ENCODE measurements around the gene DUSP7.

The DUSP7 gene

GRCh38 chr3:52092891-52093290, 36.5 kb upstream of the DUSP7 start:
- Histone ChIP-seq H3K4me3 (ENCODE audit: low read depth in 1 of 2, low read length in 2 of 2) (no peak overlapping the region), H3K4me1 (ENCODE audit: control insufficient read depth in 1 of 2, insufficient read depth in 2 of 2, low read length in 2 of 2) (peaks cover 0 to 5% of the 10 kb centered on the region in 2 donors), H3K27ac (ENCODE audit: low read depth, low read length) (no peak overlapping the region), H3K36me3 (ENCODE audit: control insufficient read depth in 1 of 2, insufficient read depth in 2 of 2, low read length in 2 of 2) (peaks cover 0 to 6% of the 10 kb centered on the region in 2 donors), H3K27me3 (ENCODE audit: control insufficient read depth in 1 of 2, insufficient read depth in 2 of 2, low read length in 2 of 2) (no peaks in the 10 kb centered on the region), H3K9me3 (ENCODE audit: control insufficient read depth in 1 of 2, low read length in 2 of 2) (no peaks in the 10 kb centered on the region), H3K9ac (ENCODE audit: low read depth in 1 of 2, low read length in 2 of 2) (no peak overlapping the region)

GRCh38 chr3:52092271-52092660, 35.9 kb upstream of the DUSP7 start:
- Histone ChIP-seq H3K4me3 (ENCODE audit: low read depth in 1 of 2, low read length in 2 of 2) (no peak overlapping the region), H3K27ac (ENCODE audit: low read depth, low read length) (no peak overlapping the region), H3K9me3 (ENCODE audit: control insufficient read depth in 1 of 2, low read length in 2 of 2) (no peaks in the 10 kb centered on the region), H3K36me3 (ENCODE audit: control insufficient read depth in 1 of 2, insufficient read depth in 2 of 2, low read length in 2 of 2) (peaks cover 0 to 6% of the 10 kb centered on the region in 2 donors), H3K27me3 (ENCODE audit: control insufficient read depth in 1 of 2, insufficient read depth in 2 of 2, low read length in 2 of 2) (no peaks in the 10 kb centered on the region), H3K9ac (ENCODE audit: low read depth in 1 of 2, low read length in 2 of 2) (no peak overlapping the region), H3K4me1 (ENCODE audit: control insufficient read depth in 1 of 2, insufficient read depth in 2 of 2, low read length in 2 of 2) (peaks cover 0 to 5% of the 10 kb centered on the region in 2 donors)

- Histone ChIP-seq H3K4me1 (ENCODE audit: control insufficient read depth in 1 of 2, insufficient read depth in 2 of 2, low read length in 2 of 2) (peaks cover 0 to 5% of the 10 kb centered on the region in 2 donors), H3K27me3 (ENCODE audit: control insufficient read depth in 1 of 2, insufficient read depth in 2 of 2, low read length in 2 of 2) (no peaks in the 10 kb centered on the region), H3K4me3 (ENCODE audit: low read depth in 1 of 2, low read length in 2 of 2) (no peak overlapping the region), H3K9ac (ENCODE audit: low read depth in 1 of 2, low read length in 2 of 2) (no peak overlapping the region), H3K36me3 (ENCODE audit: control insufficient read depth in 1 of 2, insufficient read depth in 2 of 2, low read length in 2 of 2) (peaks cover 0 to under 1% of the 10 kb centered on the region in 2 donors), H3K27ac (ENCODE audit: low read depth, low read length) (no peak overlapping the region), H3K9me3 (ENCODE audit: control insufficient read depth in 1 of 2, low read length in 2 of 2) (no peaks in the 10 kb centered on the region)
Observed at GRCh38 chr3:52091586-52092270, 35.4 kb upstream of the DUSP7 start.

- Histone ChIP-seq H3K4me1 (ENCODE audit: control insufficient read depth in 1 of 2, insufficient read depth in 2 of 2, low read length in 2 of 2) (peaks cover 0 to 5% of the 10 kb centered on the region in 2 donors), H3K9ac (ENCODE audit: low read depth in 1 of 2, low read length in 2 of 2) (no peak overlapping the region), H3K36me3 (ENCODE audit: control insufficient read depth in 1 of 2, insufficient read depth in 2 of 2, low read length in 2 of 2) (no peaks in the 10 kb centered on the region), H3K4me3 (ENCODE audit: low read depth in 1 of 2, low read length in 2 of 2) (no peak overlapping the region), H3K9me3 (ENCODE audit: control insufficient read depth in 1 of 2, low read length in 2 of 2) (no peaks in the 10 kb centered on the region), H3K27ac (ENCODE audit: low read depth, low read length) (no peak overlapping the region), H3K27me3 (ENCODE audit: control insufficient read depth in 1 of 2, insufficient read depth in 2 of 2, low read length in 2 of 2) (no peaks in the 10 kb centered on the region)
Observed at GRCh38 chr3:52090933-52091468, 34.6 kb upstream of the DUSP7 start.

- Histone ChIP-seq H3K4me1 (ENCODE audit: control insufficient read depth in 1 of 2, insufficient read depth in 2 of 2, low read length in 2 of 2) (peaks cover 0 to 5% of the 10 kb centered on the region in 2 donors), H3K36me3 (ENCODE audit: control insufficient read depth in 1 of 2, insufficient read depth in 2 of 2, low read length in 2 of 2) (no peaks in the 10 kb centered on the region), H3K9ac (ENCODE audit: low read depth in 1 of 2, low read length in 2 of 2) (no peak overlapping the region), H3K4me3 (ENCODE audit: low read depth in 1 of 2, low read length in 2 of 2) (no peak overlapping the region), H3K27ac (ENCODE audit: low read depth, low read length) (no peak overlapping the region), H3K9me3 (ENCODE audit: control insufficient read depth in 1 of 2, low read length in 2 of 2) (no peaks in the 10 kb centered on the region), H3K27me3 (ENCODE audit: control insufficient read depth in 1 of 2, insufficient read depth in 2 of 2, low read length in 2 of 2) (no peaks in the 10 kb centered on the region)
Observed at GRCh38 chr3:52090131-52090932, 34.0 kb upstream of the DUSP7 start.

GRCh38 chr3:52089691-52090090, 33.3 kb upstream of the DUSP7 start:
- Histone ChIP-seq H3K4me1 (ENCODE audit: control insufficient read depth in 1 of 2, insufficient read depth in 2 of 2, low read length in 2 of 2) (peaks cover 0 to 5% of the 10 kb centered on the region in 2 donors), H3K9ac (ENCODE audit: low read depth in 1 of 2, low read length in 2 of 2) (no peak overlapping the region), H3K27me3 (ENCODE audit: control insufficient read depth in 1 of 2, insufficient read depth in 2 of 2, low read length in 2 of 2) (no peaks in the 10 kb centered on the region), H3K9me3 (ENCODE audit: control insufficient read depth in 1 of 2, low read length in 2 of 2) (no peaks in the 10 kb centered on the region), H3K4me3 (ENCODE audit: low read depth in 1 of 2, low read length in 2 of 2) (no peak overlapping the region), H3K36me3 (ENCODE audit: control insufficient read depth in 1 of 2, insufficient read depth in 2 of 2, low read length in 2 of 2) (no peaks in the 10 kb centered on the region), H3K27ac (ENCODE audit: low read depth, low read length) (no peak overlapping the region)

- Histone ChIP-seq H3K9ac (ENCODE audit: low read depth in 1 of 2, low read length in 2 of 2) (no peak overlapping the region), H3K4me1 (ENCODE audit: control insufficient read depth in 1 of 2, insufficient read depth in 2 of 2, low read length in 2 of 2) (peaks cover 0 to 5% of the 10 kb centered on the region in 2 donors), H3K36me3 (ENCODE audit: control insufficient read depth in 1 of 2, insufficient read depth in 2 of 2, low read length in 2 of 2) (peaks cover 0 to 3% of the 10 kb centered on the region in 2 donors), H3K27ac (ENCODE audit: low read depth, low read length) (no peak overlapping the region), H3K4me3 (ENCODE audit: low read depth in 1 of 2, low read length in 2 of 2) (no peak overlapping the region), H3K9me3 (ENCODE audit: control insufficient read depth in 1 of 2, low read length in 2 of 2) (no peaks in the 10 kb centered on the region), H3K27me3 (ENCODE audit: control insufficient read depth in 1 of 2, insufficient read depth in 2 of 2, low read length in 2 of 2) (no peaks in the 10 kb centered on the region)
Observed at GRCh38 chr3:52088445-52089367, 32.3 kb upstream of the DUSP7 start.

GRCh38 chr3:52087731-52088130, 31.4 kb upstream of the DUSP7 start:
- Histone ChIP-seq H3K9ac (ENCODE audit: low read depth in 1 of 2, low read length in 2 of 2) (no peak overlapping the region), H3K27ac (ENCODE audit: low read depth, low read length) (no peak overlapping the region), H3K4me1 (ENCODE audit: control insufficient read depth in 1 of 2, insufficient read depth in 2 of 2, low read length in 2 of 2) (peaks cover 0 to 5% of the 10 kb centered on the region in 2 donors), H3K36me3 (ENCODE audit: control insufficient read depth in 1 of 2, insufficient read depth in 2 of 2, low read length in 2 of 2) (peaks cover 0 to 3% of the 10 kb centered on the region in 2 donors), H3K4me3 (ENCODE audit: low read depth in 1 of 2, low read length in 2 of 2) (no peak overlapping the region), H3K27me3 (ENCODE audit: control insufficient read depth in 1 of 2, insufficient read depth in 2 of 2, low read length in 2 of 2) (no peaks in the 10 kb centered on the region), H3K9me3 (ENCODE audit: control insufficient read depth in 1 of 2, low read length in 2 of 2) (no peaks in the 10 kb centered on the region)

GRCh38 chr3:52086976-52087663, 30.7 kb upstream of the DUSP7 start:
- Histone ChIP-seq H3K27me3 (ENCODE audit: control insufficient read depth in 1 of 2, insufficient read depth in 2 of 2, low read length in 2 of 2) (no peaks in the 10 kb centered on the region), H3K4me1 (ENCODE audit: control insufficient read depth in 1 of 2, insufficient read depth in 2 of 2, low read length in 2 of 2) (peaks cover 0 to 5% of the 10 kb centered on the region in 2 donors)

More at GRCh38 chr3:52086976-52087663, 30.7 kb upstream of the DUSP7 start:
- H3K9me3 ChIP-seq (ENCODE audit: control insufficient read depth in 1 of 2, low read length in 2 of 2) = no peaks in the 10 kb centered on the region
- no peak overlapping the region for H3K27ac ChIP-seq (ENCODE audit: low read depth, low read length)
- H3K36me3 ChIP-seq (ENCODE audit: control insufficient read depth in 1 of 2, insufficient read depth in 2 of 2, low read length in 2 of 2) = peaks cover 0 to 3% of the 10 kb centered on the region in 2 donors
- no peak overlapping the region for H3K9ac ChIP-seq (ENCODE audit: low read depth in 1 of 2, low read length in 2 of 2)
- H3K4me3 ChIP-seq (ENCODE audit: low read depth in 1 of 2, low read length in 2 of 2) = no peak overlapping the region

Data from duodenal mucosa (tissue), 2 donors.